COR-L47 (cell line): Measurements from ENCODE around the gene SLC6A17.
A peak's percentile ranks its signal among the peaks of the same experiment; 100 is the strongest.

ENCODE experiments used
- DNase-seq: peaks from one replicate; lab custom pipeline; 2025; lab: John Stamatoyannopoulos, UW

Gene SLC6A17

GRCh38 chr1:110135666-110136065, 14.6 kb upstream of the SLC6A17 start:
- peak; percentile 65 for DNase-seq

DNA sequence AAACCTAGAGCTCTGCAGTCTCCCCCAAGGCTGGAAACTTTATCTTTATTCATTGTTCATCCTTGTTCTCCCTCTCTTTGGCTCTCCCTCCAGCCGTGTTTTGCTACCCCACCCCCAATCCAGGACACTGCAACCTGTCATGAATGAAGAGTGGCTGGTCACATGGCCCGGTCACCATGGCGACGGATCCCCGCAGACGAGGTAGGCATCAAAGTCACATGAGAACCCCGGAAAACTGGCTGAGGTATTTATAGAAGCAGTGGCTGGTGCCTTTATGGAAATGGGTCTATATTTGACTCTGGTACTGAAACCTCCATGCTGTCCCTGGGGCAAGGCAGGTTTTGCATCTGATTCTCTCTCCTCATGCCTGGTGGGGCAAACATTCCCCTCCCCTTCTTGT, 13.4 kb upstream of the SLC6A17 start:
- DNase-seq: peak; percentile 95

GRCh38 chr1:110138956-110139355, 11.3 kb upstream of the SLC6A17 start:
- no peak for DNase-seq

- no peak for DNase-seq
These were observed 5.9 kb upstream of the SLC6A17 start for GRCh38 chr1:110144366-110144765.

- DNase-seq: peak; percentile 48
These were observed 1.3 kb upstream of the SLC6A17 start for GRCh38 chr1:110148961-110149360.

GRCh38 chr1:110151175-110151669, 928 bp downstream of the SLC6A17 start:
- DNase-seq: no peak

DNA sequence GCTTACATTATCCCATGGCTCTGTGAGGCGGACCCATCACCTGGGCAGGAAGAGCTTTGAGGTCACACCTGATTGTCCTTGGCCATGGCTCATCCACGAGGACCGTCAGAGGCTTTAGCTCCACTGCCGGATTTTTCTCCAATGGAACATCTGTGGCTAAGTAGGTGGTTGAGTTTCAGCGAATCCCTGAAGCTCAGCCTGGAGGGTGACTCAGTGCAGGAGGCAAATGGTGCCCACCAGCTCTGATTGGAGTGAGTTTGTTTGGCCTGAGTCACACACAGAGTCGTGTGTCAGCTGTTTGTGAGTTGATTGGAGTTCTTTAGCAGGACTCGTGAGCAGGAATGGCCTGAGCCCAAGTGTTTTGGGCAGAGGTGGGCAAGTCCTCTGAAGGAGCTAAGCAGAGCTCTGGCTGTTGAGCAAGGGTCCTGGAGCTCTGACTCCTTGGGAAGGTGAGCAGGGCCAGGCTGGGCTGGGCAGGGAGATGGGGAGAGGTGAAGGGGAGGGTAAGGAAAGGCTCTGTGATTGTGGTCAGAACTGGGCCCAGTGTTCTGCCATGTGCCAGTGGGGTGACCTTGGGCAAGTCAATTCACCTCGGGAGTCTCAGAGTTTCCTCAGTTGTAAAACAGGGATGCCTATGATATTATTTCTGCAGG, 2.0 kb downstream of the SLC6A17 start:
- DNase-seq: no peak

DNA sequence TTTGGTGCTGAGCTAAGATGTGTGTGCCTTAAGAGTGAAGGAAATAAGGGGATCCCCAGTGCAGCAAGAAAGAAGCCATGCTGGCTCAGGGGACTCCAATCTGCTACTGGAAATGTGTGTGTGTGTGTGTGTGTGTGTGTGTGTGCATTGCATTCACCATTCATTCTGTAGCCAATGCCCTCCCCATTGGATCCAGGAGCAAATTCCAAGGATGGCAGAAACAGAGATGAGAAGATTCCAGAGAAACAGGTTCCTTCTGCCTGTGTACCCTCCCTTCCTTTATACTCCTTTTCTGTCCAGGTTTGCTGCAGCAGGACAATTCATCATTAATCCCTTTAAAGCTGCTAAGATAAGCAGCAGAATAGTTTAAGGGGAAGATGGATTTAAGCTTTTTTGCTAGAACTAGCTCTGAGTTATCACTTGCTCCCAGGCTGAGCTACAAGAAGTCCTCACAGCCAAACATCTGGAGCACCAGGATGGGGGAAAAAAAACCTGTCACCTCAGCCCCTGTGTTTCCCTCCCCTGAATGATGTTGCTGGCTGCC, 3.2 kb downstream of the SLC6A17 start:
- no peak for DNase-seq

DNA sequence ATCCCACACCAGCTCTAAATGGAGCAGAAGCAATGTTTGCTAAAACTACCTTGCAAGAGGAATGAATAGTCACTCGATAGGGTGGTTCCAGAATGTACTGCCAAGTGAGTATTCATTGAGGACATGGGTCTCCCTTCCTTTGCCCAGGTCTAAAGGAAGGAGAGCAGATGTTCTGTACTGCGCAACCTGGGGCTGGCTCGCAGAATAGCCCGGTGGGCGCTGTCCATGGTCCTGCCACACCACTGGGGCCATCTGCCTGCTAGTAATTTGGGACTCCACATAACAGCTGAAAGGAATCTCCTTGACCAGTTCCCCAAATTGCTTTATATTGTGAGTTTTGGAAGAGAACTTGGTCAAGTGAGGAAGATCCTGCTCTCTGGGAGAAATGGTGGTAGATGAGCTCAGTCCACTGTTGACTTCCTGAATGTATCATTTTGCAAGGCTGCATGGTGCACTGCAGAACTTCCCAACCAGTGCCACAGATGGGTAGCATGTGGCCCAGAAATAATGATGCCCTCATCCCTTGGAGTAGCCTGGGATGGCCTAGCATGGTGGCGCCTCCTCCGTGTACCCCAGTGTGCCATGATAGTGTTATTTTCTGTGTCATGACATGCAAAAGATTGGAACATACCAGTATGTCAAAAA, 5.7 kb downstream of the SLC6A17 start:
- no peak for DNase-seq

DNA sequence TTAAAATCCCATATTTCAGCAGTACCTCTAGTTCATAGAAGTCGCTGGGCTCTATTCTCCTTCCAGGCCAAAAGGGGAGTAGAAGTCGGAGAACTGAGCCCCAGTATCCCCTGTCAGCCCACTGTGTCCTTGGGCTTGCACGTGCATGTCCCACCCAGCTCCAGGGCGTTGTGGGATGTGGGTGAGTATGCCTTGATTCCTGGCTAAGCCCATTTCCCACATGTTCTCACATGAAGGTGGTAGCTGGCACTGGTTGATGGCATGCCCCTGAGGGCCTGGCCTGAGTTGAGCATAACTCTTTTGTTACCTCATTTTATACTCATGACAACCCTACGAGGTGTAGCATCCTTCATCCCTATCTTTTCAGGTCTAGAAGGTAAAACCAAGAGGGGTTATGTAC, 8.0 kb downstream of the SLC6A17 start:
- no peak for DNase-seq

DNA sequence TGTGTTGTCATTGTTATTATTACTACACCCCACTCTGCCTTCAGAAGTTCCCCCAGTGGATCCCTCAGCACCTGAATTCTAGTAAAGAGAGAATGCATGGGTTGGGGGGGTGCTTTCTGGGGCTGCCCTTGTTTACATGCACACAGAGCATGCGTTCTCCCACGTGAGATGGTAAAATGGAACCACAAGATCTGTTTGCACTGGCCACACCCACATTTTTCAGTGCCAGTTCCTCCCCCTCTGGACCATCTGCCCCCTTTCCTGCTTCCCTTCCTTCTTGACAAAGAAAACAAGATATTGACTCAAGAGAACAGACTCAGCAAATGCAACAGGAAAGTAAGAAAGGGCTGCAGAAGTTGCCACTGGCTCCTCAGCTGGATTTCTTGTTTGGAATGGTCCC, 8.9 kb downstream of the SLC6A17 start:
- DNase-seq: no peak

- DNase-seq: no peak
These were observed 10.3 kb downstream of the SLC6A17 start for GRCh38 chr1:110160538-110161100.

- DNase-seq: no peak
These were observed 10.9 kb downstream of the SLC6A17 start for GRCh38 chr1:110161165-110161564.

- DNase-seq: peak; percentile 8
These were observed 11.6 kb downstream of the SLC6A17 start for GRCh38 chr1:110161849-110162248.

DNA sequence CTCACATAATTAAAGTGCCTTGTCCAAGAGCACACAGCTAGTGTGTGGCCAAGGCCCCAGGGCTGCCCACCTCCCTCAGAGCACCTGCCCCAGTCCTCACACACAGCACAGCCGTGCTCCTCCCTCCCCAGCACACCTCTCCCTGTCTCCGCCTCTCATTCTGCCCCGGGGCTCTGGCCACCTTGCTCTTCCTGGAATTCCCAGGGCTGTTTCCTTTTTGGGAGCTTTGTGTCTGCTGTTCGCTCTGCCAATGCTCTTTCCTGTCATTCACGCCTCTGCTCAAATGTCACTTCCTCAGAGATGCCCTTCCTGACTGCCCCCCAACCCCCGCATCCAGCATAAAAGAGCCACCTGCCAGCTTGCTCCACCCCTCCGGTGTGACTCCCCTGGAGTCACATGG, 13.3 kb downstream of the SLC6A17 start:
- no peak for DNase-seq

DNA sequence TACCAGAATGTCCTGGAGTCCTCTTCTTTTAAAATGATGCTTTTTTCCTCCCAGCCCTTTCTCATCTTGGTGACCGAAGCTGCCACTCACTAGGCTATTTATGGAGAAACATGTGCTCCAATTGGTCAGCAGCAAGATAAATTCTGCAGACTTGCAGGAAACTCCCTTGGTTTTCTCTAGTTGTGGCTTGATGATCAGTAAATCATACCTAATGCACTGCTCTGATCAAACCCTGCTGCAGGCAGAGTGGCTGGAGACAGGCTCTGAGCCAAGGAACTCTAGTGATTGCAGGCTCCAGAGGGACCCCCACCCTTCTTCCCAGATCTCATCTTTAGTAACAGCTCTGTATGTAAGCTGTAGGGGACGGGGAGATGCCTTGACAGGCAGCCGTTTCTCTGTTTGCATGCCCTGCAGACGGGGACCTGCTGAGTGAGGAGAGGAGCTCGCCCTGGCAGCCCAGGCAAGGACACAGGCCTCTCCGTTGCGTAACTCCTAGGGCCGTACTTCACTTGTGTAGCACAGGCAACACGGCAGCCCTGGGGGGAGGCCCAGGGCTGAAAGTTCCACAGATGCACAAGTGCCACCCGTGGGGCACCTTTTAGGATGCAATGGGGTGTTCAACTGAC, 14.5 kb downstream of the SLC6A17 start:
- no peak for DNase-seq

- DNase-seq: no peak
These were observed 15.5 kb downstream of the SLC6A17 start for GRCh38 chr1:110165761-110166231.

DNA sequence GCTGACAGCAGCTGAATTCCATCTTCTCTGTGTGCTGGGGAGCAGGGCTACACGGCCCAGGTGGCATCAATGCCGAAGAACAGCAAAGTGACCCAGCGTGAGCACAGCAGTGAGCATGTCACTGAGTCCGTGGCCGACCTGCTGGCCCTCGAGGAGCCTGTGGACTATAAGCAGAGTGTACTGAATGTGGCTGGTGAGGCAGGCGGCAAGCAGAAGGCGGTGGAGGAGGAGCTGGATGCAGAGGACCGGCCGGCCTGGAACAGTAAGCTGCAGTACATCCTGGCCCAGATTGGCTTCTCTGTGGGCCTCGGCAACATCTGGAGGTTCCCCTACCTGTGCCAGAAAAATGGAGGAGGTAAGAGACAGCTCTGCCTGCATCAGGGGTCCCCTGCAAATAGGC, 16.6 kb downstream of the SLC6A17 start:
- DNase-seq: no peak

DNA sequence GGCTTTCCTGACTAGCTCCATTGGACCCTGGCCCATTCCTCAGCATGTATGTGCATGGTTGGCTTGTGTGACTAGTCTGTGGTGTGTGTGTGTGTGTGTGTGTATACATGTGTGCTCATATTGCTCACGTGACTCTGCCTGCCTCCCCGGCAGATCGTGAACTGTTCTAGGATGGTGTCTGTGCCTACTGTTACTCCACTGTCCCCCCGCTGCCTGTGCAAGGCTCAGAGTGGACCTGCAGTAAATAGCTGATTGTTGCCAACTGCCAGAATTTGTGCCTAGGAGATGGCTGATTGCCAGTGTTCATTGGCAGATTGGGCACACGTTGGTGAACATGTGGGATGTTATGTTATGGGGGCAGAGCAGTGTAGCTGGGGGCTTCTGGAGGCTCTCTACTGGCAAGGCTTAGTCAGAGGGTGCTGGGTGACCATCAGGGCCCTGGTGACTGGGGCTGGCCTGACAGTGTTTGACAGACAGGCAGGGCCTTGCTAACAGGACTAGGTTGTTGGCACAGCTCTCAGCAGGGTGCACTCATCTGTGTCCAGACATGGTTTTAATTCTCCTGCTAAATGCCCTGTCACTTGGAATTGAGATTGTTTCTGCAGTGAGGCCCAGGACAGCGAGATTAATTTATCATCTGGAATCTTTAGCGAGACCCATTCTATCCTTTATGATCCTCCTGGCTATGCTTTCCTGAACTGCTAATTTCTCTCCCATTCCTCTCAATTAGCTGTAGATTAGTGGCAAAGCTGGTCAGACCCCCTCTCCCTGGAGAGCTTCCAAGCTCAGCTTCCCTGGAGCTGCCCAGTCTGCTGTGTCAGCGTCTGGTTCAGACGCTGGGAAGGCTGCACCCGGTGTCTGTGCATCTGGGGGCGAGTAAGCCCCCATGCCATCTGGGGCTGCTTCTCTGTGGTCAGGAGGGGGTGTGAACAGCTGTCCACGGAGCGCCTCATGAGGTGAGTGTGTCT, 20.8 kb downstream of the SLC6A17 start:
- DNase-seq: peak; percentile 71

DNA sequence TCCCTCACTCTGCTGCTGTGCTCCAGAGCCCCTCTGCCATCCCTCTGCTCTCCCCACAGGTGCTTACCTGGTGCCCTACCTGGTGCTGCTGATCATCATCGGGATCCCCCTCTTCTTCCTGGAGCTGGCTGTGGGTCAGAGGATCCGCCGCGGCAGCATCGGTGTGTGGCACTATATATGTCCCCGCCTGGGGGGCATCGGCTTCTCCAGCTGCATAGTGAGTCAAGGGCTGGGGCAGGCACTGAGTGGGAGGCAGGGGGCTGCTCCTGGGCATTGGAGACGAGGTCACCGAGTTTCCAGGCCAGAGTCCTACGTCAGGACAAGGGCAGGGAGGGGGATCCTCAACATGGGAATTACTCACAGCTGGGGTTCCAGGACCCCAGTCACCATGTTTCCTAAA, 21.7 kb downstream of the SLC6A17 start:
- no peak for DNase-seq

GRCh38 chr1:110173466-110174105, 23.3 kb downstream of the SLC6A17 start:
- no peak for DNase-seq
